HTR-8/SVneo (cell line): Measurements from ENCODE around the gene CECR2.

ENCODE experiments used
- DNase-seq: peaks from one replicate; pipeline ENCODE4 v3.0.0; 2011; ENCODE audit warnings: low spot score, mixed read lengths; ENCODE audit not compliant: insufficient read length
- FAIRE-seq: peaks from 2 replicates; lab custom pipeline; 2011; peaks lifted over from hg19 to GRCh38; lab: Jason Lieb, UNC

The CECR2 gene

GRCh38 chr22:17366329-17366728 lies 2.9 kb upstream of the CECR2 start:
- DNase-seq (no peak), FAIRE-seq (no peak)

DNA sequence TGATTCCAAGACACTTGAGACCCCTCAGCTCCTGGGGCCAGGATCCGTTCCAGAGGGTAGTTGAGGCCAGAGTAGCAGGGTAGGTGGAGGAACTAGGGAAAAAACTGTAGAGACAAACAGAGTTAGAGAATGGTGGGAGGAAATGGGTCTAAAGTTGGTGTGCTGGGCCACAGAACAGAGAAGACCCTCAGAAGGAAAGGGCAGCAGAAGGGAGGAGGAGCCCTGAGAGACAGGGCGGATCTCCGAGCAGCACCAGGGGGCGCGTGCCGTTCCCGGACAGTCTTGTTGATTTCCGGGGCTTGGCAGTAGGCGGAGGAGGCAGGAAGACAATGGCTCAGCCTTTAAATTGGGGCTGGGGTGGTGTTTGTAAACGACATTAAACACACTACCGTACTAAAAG lies 2.4 kb upstream of the CECR2 start:
- DNase-seq: no peak
- no peak for FAIRE-seq

- no peak for FAIRE-seq
- no peak for DNase-seq
These were observed 1.1 kb upstream of the CECR2 start for GRCh38 chr22:17368144-17368543.

DNA sequence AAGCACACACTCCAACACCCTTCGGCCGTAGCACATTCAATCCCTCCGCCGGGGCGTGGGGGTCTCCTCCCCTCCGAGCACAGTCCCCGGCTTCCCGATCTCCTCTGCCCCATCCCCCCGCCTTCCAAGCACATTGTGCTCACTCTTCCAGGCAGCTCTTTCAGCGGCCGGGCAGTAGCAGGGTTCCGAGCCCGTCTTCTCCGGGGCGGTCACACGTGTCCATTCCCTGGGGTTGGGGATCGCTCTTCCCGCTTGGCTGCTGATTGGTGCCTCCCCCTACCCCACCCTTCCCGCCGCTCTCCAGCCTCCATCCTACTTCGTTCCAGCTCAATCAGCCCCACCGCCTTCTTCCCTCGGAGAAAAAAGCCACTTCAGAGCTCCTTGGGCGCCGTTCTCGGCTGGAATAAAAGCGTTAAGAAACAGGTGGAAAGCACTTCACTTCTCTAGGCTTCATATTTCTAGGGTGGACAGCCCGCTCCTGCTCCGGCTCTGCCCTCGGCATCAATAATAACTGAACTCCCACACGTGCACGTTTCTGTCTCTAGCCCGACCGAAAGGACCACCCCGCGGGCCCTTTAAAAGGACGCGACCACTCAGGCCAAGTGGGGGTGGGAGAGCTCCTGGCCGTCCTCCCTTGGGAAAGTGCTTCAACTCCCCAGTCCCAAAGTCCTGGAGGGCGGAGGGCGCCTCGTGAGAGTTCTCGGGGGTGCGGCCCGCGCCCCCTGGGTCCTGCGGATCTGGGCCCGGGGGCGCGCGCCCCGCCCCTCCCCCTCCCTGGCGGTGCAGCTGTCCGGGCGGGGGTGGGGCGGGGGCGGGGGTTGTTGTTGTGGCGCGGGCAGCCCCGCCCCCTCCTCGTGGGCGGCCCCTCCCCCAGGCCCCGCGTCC lies 464 bp upstream of the CECR2 start:
- FAIRE-seq (no peak), DNase-seq (peak; percentile 54)

- no peak for FAIRE-seq
- DNase-seq: no peak
These were observed 936 bp downstream of the CECR2 start for GRCh38 chr22:17370026-17370765.

DNA sequence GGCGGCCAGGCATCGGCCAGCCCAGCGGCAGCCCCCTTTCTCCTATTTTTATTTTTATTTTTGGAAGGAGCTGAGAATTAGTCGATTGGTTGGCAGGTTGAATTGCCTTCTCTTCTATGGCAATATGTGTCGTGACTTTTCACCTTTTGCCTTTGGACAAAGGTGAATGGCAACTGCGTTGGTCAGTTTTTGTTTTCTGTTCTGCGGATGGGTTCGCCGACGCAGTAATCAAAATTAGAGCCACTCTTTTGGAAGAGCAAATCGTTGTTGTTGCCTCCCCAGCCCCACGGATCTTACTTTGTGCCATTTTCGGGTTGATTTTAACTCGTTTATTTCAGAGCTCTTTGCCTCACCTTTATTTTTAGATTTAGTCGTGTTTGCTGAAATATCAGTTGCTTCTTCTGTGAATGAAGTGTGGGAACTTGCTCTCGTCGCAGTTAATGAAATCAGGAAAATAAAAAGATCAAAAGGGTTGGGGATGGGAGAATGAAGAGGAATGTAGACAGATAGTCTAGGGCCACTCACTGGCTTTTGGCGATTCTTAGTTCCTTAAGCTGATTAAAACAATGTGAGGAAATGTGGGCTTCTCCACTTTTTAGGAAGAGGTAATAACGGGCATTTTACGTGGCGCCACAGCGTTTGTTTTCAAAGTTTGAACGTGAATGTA lies 1.6 kb downstream of the CECR2 start:
- DNase-seq (no peak), FAIRE-seq (no peak)

DNA sequence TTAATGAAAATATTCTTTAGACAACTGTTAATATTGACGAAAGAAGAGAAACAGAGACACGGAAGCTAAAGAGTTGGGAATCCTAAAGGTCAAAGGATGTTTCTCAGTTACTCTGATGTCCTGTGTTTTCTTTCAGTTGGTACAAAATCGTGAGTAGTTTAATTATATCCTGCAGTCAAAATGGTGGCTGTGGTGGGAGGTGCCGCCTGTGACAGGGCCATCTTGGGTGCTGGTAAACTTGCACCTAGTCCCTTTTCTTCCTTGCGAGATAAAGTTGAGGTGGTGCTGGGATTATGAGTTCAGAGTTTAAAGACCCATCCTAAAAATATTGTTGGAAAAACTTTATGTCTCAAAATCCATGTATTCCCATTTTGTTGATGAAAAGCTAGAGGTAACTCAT lies 2.2 kb downstream of the CECR2 start:
- FAIRE-seq: no peak

DNA sequence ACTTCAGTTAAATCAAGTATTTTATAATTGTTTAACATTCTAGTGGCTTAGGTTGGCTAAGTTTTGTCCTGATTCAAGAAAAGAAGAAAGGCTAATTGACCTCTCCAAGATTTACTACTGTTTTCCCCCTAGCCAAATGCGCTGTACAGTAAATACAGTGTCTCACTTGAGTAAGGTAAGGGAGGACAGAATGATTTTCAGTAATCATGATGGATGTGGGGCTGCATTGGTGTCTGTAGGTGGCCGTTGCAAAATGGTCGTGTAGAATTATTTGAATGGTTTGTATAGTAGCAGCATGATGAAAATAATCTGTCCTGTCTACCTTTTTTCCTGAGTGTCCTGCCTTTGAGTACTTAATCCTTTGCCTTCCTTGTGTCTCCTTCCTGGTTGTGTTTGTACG lies 4.6 kb downstream of the CECR2 start:
- no peak for FAIRE-seq
- DNase-seq: no peak

More for the DNA sequence above, 2.2 kb downstream of the CECR2 start:
- DNase-seq: no peak

DNA sequence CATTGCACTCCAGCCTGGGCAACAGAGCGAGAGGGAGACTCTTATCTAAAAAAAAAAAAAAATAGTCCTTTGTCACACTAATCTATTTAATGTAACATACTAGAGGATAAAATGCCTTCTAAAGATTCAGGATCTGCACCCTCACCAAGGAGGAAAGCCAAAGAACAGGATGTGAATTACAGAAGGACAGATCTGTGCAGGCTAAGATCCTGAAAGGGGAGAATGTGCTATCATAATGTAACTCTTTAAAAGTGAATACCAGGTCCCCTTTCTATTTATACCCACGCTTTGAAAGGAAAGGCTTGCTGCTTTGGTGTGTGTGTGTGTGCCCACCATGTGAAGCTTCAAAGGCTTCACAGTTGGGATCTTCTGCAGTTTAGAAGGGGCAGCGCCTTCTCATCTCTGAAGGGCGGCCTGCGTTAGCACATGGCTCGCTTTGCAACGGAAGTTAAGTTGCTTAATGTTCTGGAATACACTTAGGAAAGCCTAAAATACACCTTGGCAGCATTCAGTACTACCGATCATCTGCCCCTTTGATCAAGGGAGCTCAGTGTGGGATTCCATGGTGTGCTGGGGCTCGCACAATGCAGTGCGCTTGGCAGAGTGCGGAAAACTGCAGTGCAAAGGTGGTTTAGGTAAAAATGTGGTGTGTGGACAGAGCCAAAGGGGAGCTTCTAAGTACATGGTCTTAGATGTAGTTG lies 6.8 kb downstream of the CECR2 start:
- FAIRE-seq (no peak), DNase-seq (no peak)

- DNase-seq: no peak
- no peak for FAIRE-seq
These were observed 7.7 kb downstream of the CECR2 start for GRCh38 chr22:17376950-17377349.

GRCh38 chr22:17379944-17380343 lies 10.7 kb downstream of the CECR2 start:
- FAIRE-seq (no peak), DNase-seq (no peak)

GRCh38 chr22:17380359-17381087 lies 11.3 kb downstream of the CECR2 start:
- no peak for FAIRE-seq
- DNase-seq: no peak

GRCh38 chr22:17381192-17381913 lies 12.1 kb downstream of the CECR2 start:
- DNase-seq (no peak), FAIRE-seq (no peak)

DNA sequence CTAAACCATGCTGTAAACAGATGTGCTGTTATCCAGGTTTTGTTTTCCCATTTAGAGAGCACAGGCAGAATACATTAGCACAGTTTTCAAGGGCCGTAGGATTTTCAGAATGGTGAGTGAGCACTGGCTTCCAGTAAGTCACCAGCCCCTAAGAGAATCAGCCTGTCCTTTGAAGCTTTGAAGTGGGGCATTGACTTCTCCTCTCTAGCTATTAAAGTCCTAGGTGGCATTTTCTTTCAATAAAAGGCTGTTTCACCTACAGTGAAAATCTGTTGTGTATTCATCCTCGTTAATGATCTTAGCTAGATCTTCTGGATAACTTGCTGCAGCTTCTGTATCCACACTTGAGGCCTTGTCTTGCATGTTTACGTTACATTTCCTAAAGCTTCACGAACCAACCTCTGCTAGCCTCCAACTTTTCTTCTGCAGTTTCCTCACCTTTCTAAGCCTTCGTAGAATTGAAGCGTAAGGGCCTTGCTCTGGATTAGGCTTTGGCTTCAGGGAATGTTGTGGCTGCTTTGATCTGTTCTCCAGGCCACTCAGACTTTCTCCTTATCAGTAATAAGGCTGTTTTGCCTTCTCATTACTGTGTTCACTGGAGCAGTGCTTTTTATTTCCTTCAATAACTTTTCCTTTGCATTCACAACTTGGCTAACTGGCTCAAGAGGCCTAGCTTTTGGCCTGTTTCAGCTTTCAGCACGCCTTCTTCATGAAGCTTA lies 15.5 kb downstream of the CECR2 start:
- DNase-seq (no peak), FAIRE-seq (no peak)

DNA sequence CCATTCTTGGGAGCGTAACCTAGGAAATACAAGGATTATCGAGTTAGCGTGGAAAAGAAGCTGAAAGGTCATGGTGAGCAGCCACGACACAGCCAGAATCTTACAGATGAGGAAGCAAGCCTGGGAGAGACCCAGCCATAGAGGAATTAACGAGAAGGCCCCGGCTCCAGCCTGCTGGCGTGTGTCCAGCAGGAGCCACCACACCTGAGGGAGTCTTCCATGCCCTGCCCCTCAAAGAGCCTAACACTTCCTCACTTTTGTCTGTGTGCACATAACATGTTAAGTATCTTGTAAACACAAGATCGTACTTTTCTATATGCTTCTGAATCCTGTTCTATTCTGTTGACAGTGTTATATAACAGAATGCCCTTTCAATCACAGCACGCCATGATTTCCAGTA lies 18.1 kb downstream of the CECR2 start:
- no peak for DNase-seq

GRCh38 chr22:17388235-17388634 lies 19.0 kb downstream of the CECR2 start:
- FAIRE-seq (no peak), DNase-seq (no peak)

More for the DNA sequence above, 18.1 kb downstream of the CECR2 start:
- no peak for FAIRE-seq

- no peak for DNase-seq
- no peak for FAIRE-seq
These were observed 20.8 kb downstream of the CECR2 start for GRCh38 chr22:17390087-17390486.

- FAIRE-seq: no peak
- no peak for DNase-seq
These were observed 27.3 kb downstream of the CECR2 start for GRCh38 chr22:17396516-17396915.
